Activated CD4-positive, alpha-beta T cell treated with anti-CD3 and anti-CD28 coated beads, Interleukin-2, amount 10 ng/mL, durations not matched to agents 24 days and 14 days (primary cell): ENCODE results near the gene MALRD1. TPM values are rescaled to one million over a fixed set of nuclear protein-coding genes. Genes with fewer than 3 reads are reported as not detected.

Experiments
- DNase-seq: peaks from one replicate; pipeline ENCODE4 v3.0.0; 2022
- H3K27ac Mint-ChIP-seq: one replicate; pipeline ENCODE4 v1.8.0; 2022; ENCODE audit warnings: mild to moderate bottlenecking, mixed read lengths
- H3K27me3 Mint-ChIP-seq: one replicate; pipeline ENCODE4 v1.8.0; 2022; ENCODE audit warnings: mixed read lengths
- H3K36me3 Mint-ChIP-seq: one replicate; pipeline ENCODE4 v1.8.0; 2022; ENCODE audit warnings: low read depth, mild to moderate bottlenecking, mixed read lengths
- H3K4me1 Mint-ChIP-seq: one replicate; pipeline ENCODE4 v1.8.0; 2021; ENCODE audit warnings: mixed read lengths
- H3K4me3 Mint-ChIP-seq: one replicate; pipeline ENCODE4 v1.8.0; 2022; ENCODE audit warnings: mild to moderate bottlenecking, moderate library complexity, mixed read lengths
- H3K9me3 Mint-ChIP-seq: one replicate; pipeline ENCODE4 v1.8.0; 2021; ENCODE audit warnings: mixed read lengths
- intact Hi-C: fragments of 100-400 bp; cut with micrococcal nuclease; formaldehyde crosslinking; loops from one replicate; pipeline ENCODE4 v1.15.1; 2023
- total RNA-seq: library from RNA; stranded (reverse); gene quantifications from 2 replicates; pipeline ENCODE4 v1.2.3, GENCODE V29; 2022

The MALRD1 gene
- total RNA-seq, 1 donor from 2014 or later: not detected

DNA sequence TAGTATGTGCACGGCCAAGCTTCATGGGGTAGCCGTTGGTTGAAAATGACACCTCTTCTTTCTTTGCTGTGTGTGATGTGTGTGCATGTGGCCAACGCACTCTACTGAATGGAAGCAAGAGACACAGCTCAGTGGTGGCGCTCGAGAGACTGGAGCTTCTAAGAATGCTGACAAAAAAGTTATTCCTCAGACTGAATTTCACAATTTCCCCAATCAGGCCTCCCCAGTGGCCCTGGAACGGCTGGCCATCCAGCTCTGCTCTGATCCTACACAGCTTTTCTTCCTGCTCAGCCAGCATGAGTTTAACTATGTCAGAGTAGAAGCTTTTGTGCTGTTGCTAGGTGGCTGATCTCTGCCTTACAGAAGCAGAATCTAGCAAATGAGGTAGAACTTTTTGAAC, 581.0 kb downstream of the MALRD1 start:
- intact Hi-C loops: no loop called here

DNA sequence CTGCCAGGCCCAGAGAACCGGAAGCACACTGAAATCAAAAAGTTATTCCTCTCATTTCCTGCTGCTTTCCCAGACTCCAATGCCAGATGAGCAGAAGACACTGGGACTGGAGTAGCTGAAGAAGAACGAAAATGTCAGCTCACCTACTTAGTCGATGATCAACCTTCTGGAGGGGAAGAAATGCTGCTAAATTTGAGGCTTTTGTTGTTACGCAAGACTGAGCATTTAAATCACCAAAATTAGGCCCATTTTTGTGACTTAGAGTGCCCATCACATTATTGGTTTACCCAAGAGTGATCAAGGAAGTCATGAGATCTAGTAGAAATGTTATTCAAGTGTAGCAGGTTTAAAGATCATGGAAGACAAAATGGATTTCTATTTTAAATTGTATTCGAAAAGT, 585.6 kb downstream of the MALRD1 start:
- intact Hi-C loops: no loop called here
- DNase-seq: no peak
- no peak overlapping the region for H3K4me3 Mint-ChIP-seq
- peaks cover 3% of the 10 kb centered on the region for H3K4me1 Mint-ChIP-seq
- H3K27me3 Mint-ChIP-seq: no peaks in the 10 kb centered on the region
- no peak overlapping the region for H3K27ac Mint-ChIP-seq
- no peaks in the 10 kb centered on the region for H3K9me3 Mint-ChIP-seq
- no peaks in the 10 kb centered on the region for H3K36me3 Mint-ChIP-seq

More for the DNA sequence above, 581.0 kb downstream of the MALRD1 start:
- H3K4me3 Mint-ChIP-seq: no peak overlapping the region
- no peaks in the 10 kb centered on the region for H3K36me3 Mint-ChIP-seq
- no peak for DNase-seq
- no peaks in the 10 kb centered on the region for H3K27me3 Mint-ChIP-seq
- no peak overlapping the region for H3K27ac Mint-ChIP-seq
- H3K9me3 Mint-ChIP-seq: no peaks in the 10 kb centered on the region
- no peaks in the 10 kb centered on the region for H3K4me1 Mint-ChIP-seq

DNA sequence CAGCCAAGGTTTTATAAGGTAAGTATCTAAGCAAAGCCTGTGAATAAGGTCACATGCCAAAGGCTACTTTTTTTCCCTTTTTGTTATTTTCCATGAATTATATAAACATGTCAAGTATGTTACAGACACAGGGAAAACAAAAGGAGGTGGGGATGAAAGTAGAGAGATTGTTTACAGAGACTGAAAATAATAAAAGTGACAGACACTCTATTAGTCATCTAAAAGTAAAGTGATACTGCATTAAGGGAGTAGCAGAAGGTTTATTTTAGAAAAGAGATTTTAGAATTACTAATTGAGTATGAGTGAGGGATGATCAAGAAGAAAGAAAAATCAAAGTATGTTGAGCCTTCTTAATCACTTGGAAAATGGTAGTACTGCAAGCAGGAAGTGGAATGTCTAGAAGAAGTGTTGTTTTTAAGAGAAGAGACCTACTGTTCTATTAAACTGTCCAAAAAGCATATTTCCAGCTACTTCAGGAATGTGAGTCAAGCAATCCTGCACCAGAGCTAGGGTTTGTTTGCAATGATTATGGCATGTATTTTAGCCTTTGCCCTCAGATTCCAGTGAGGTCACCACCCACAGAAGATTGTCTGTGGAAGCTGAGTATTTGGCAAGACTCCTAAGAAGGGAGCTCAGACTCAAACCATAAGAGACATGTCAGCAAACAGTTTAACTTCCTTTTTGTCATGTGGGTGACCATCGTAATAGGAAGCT, 589.7 kb downstream of the MALRD1 start:
- intact Hi-C loops: no loop called here
- H3K27me3 Mint-ChIP-seq: no peaks in the 10 kb centered on the region
- no peaks in the 10 kb centered on the region for H3K36me3 Mint-ChIP-seq
- no peak for DNase-seq
- no peak overlapping the region for H3K4me3 Mint-ChIP-seq
- no peak overlapping the region for H3K27ac Mint-ChIP-seq
- H3K9me3 Mint-ChIP-seq: no peaks in the 10 kb centered on the region
- peaks cover 3% of the 10 kb centered on the region for H3K4me1 Mint-ChIP-seq

DNA sequence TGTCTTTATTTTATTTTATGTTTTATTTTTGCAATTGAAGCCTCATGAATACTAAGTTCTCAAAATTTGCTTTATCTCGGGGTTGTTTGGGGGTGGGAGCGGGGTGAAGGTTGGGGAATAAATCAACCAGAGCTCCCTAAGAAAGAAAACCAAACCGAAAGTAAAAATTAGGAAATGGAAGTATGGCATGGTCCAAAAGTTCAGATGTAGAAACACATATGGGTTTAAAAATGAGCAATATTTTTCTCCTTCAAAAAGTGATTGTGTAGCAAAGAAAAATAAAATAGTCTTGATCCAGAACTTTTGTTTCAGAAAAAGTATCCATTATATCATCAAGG, 590.3 kb downstream of the MALRD1 start:
- Mint-ChIP-seq H3K27me3 (no peaks in the 10 kb centered on the region), H3K27ac (no peak overlapping the region), H3K9me3 (no peaks in the 10 kb centered on the region), H3K4me1 (peaks cover 3% of the 10 kb centered on the region), H3K36me3 (no peaks in the 10 kb centered on the region), H3K4me3 (no peak overlapping the region)
- intact Hi-C loops: no loop called here
- DNase-seq: no peak

DNA sequence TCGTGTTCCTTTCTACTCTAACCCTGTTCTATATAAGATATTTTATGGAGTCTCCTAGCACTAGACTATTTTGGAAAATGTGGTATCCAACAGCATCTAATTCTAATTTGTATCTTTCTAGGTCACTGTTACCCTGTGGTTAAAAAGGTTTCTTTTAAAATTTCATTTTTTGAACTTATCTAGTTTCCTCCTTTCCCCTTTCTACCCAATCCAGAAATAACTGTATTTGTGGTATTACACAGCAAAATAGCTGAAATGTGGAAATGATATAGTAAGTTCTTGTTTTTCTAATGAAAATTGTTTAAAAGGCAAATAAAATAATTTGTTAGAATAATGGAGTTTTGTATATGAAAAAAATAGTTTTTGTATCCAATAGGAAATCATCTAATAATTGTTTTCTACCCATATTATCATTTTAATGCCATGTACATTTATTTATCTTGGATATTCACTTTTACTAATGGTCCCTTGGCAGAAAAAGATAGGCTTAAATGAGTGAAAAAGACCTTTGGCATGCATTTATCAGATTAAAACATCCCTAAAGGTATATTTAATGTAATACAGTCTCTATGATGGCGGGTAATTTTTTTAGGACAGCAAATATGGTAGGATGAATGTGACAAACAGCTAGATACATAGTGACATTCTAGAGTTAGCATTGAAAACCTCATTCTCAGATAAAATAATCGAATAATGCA, 592.1 kb downstream of the MALRD1 start:
- Mint-ChIP-seq H3K4me3 (no peak overlapping the region), H3K9me3 (no peaks in the 10 kb centered on the region), H3K36me3 (no peaks in the 10 kb centered on the region), H3K4me1 (peaks cover 3% of the 10 kb centered on the region), H3K27me3 (no peaks in the 10 kb centered on the region), H3K27ac (no peak overlapping the region)
- no peak for DNase-seq
- intact Hi-C loops: no loop called here

DNA sequence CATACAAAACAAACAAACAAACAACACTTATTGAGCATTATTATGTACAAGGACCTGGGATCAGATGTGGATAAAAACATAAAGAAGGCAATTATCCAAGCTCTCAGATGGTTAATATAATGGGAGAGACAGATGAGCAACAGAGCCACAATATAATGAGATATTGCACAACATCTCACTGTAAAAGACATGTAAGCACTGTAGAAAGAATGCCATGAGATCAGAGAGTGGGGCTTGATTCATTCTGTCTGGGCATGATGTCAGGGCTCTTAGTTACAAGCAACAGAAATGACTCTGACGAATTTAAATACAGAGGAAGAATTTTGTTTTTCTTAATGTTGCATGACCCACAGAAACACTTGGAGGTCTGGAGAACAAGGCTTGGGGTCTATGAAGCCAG, 602.9 kb downstream of the MALRD1 start:
- Mint-ChIP-seq H3K36me3 (no peaks in the 10 kb centered on the region), H3K9me3 (no peaks in the 10 kb centered on the region), H3K27me3 (no peaks in the 10 kb centered on the region), H3K4me1 (no peaks in the 10 kb centered on the region), H3K27ac (no peak overlapping the region), H3K4me3 (no peak overlapping the region)
- DNase-seq: no peak
- intact Hi-C loops: no loop called here

DNA sequence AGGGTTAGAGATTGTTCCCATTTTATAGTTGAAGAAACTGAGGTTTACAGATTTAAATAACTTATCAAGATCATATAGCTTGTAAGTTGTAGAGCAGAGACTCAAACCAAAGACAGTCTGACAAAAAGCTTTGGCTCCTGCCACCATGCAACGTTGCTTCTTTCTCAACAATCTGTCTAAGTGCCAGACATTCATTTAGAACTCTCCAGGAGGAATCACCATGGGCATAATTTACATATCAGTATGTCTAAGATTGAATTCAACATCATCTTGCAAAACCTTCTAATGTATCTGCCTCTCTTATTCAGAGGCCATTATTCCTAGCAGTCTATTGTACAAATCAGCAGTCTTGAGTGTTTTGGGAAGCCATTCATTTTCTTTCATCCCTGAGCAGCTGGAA, 604.1 kb downstream of the MALRD1 start:
- no peaks in the 10 kb centered on the region for H3K9me3 Mint-ChIP-seq
- no peaks in the 10 kb centered on the region for H3K36me3 Mint-ChIP-seq
- no peak overlapping the region for H3K27ac Mint-ChIP-seq
- H3K27me3 Mint-ChIP-seq: no peaks in the 10 kb centered on the region
- intact Hi-C loops: no loop called here
- H3K4me1 Mint-ChIP-seq: no peaks in the 10 kb centered on the region
- DNase-seq: no peak
- no peak overlapping the region for H3K4me3 Mint-ChIP-seq

DNA sequence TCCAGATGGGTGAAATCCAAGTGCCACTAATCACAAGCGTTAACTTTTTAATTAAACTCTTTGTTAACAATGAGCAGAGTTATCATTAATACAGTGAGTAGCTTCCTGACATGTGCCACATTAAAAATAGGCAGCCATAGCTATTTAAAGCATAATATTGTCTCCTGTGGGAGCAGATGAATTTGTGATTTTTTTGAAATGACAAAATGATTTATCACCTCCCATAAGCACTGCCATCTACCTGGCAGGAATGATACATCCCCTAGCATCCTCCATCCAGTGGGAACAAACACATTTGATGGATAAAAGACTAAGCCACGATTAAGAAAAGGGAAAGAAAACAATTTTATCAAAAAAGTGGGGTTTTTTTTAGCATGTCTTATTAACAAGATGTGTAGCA, 605.3 kb downstream of the MALRD1 start:
- Mint-ChIP-seq H3K36me3 (no peaks in the 10 kb centered on the region), H3K4me1 (no peaks in the 10 kb centered on the region), H3K27me3 (no peaks in the 10 kb centered on the region), H3K4me3 (no peak overlapping the region), H3K9me3 (no peaks in the 10 kb centered on the region), H3K27ac (no peak overlapping the region)
- no peak for DNase-seq
- intact Hi-C loops: no loop called here

DNA sequence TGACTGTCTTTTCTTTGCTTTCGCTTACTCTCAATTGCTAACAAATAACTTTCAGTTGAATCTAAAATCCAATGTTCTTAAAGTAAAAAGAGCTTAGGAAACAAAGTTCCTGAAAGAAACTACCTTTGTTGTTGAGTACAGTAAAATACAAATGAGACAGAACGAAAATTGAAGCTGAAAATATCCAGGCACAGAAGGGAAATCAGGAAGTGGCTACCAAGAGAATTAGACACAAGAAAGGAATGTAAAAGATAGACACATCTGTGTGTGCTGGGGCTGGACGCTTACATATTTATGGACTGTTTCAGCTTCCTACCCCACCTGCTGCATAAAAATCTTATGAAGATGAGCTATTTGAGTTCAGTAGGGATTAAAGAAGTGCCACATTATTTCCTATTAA, 606.0 kb downstream of the MALRD1 start:
- Mint-ChIP-seq H3K9me3 (no peaks in the 10 kb centered on the region), H3K4me3 (no peak overlapping the region), H3K36me3 (no peaks in the 10 kb centered on the region), H3K27ac (no peak overlapping the region), H3K4me1 (no peaks in the 10 kb centered on the region), H3K27me3 (no peaks in the 10 kb centered on the region)
- DNase-seq: no peak
- intact Hi-C loops: no loop called here

DNA sequence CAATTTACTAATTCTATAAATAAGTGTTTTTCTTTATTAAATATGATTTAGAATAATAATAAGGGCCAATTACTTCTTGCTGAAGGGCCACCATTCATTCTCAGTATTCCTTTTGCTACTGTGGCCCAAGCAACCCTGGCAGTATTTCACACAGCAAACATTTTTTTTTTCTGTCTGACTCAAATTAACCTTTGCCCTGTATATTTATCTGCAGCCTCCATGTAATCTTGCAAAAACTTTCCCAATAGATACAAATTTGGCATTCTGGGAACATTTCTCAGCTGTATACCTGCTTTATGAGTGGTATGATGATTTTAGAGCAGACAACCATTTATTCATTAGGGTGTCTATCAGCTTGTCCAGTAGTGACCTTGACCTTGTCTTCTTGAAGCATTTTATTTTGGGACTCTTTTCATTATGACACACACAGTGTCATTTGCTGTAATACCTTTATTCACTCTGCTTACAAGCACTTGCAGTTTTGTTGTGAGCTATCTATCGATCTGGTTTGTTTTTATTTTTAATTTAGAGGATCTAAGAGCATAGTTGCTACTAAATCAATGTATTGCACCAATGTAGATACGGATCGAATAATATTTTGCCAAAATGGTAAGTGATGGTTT, 607.9 kb downstream of the MALRD1 start:
- no peaks in the 10 kb centered on the region for H3K9me3 Mint-ChIP-seq
- intact Hi-C loops: no loop called here
- no peaks in the 10 kb centered on the region for H3K4me1 Mint-ChIP-seq
- H3K36me3 Mint-ChIP-seq: no peaks in the 10 kb centered on the region
- no peak overlapping the region for H3K27ac Mint-ChIP-seq
- H3K4me3 Mint-ChIP-seq: no peak overlapping the region
- no peak for DNase-seq
- no peaks in the 10 kb centered on the region for H3K27me3 Mint-ChIP-seq

DNA sequence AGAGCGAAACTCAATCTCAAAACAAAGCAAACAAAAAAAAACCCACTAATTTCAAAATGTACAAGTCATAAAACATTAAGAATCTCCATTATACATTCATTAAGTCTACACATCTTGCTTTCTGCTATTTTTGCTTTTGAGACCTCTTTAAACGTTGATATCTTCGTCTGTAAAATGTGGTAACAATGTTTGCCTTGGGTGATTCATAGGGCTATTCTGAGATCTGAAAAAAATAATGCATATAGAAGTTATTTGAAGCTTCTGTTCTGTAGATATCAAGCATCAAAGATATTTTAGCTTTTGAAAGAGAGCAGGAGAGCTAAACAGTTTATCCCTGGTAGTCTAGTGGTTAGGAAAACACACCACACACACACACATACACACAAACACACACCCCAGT, 609.5 kb downstream of the MALRD1 start:
- intact Hi-C loops: no loop called here
- H3K27me3 Mint-ChIP-seq: no peaks in the 10 kb centered on the region
- no peaks in the 10 kb centered on the region for H3K36me3 Mint-ChIP-seq
- H3K27ac Mint-ChIP-seq: no peak overlapping the region
- no peak for DNase-seq
- H3K4me1 Mint-ChIP-seq: no peaks in the 10 kb centered on the region
- H3K4me3 Mint-ChIP-seq: no peak overlapping the region
- H3K9me3 Mint-ChIP-seq: peaks cover 1% of the 10 kb centered on the region

DNA sequence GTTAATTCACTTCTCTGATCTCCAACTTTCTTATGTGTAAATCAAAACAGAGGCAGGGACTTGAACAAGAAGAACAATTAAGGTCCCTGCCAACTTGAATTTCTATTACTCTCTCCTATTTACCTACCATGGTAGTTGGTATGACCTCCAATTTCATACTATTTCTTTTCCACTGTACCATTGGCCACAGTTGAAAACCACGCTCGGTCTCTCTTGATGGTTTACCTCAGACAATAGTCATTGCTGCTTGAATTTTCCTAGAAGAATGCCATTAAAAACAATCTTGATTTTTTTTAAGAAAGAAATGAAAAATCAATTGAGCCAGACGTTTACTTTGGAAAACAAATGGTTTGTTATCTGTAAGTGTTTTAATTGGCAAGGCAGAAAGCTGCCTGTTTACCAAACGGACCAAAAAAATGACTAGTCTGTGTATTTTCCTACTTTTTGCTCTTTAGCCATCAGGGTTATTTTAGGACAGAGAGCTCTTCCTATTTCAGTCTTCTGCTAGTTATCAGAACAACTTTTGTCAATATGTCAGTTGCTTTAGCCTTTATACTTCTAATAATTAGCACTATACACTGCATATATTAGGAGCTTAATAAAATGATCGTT, 610.1 kb downstream of the MALRD1 start:
- Mint-ChIP-seq H3K4me1 (no peaks in the 10 kb centered on the region), H3K4me3 (no peak overlapping the region), H3K36me3 (no peaks in the 10 kb centered on the region), H3K27ac (no peak overlapping the region), H3K27me3 (no peaks in the 10 kb centered on the region), H3K9me3 (peaks cover 4% of the 10 kb centered on the region)
- DNase-seq: no peak
- intact Hi-C loops: no loop called here

DNA sequence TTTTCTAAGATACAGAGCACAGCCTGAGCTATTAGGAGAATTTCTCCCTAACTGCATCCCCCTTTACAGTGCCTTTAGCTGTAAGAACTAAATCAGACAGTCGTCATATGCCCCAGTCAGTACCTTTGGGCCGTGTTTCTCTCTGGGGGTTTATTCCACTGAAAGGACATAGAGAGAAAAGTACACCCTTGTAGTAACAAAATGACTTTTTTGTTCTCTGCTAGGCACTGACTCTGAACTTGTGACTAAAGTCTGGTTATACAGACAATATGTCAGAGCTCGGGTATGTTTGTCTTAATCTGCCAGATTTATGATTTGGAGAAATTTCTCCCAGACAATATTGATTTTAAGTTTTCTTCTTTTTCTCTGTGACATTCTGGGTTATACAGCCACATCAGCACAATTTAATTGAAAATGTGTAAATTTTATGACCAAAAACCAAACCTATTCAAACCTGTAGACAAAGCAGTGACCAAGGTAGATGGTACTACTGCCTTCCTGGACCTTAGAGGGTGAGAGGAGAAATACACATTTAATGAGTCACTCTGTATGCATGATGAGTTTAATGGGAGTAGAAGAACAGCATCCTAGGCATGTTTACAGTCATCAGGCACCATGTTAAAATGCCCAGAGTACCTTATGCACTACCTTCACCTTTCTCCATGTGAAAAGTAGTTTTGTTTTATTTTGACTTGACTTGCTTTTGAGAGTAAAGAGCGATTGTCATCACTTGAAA, 611.5 kb downstream of the MALRD1 start:
- no peak overlapping the region for H3K4me3 Mint-ChIP-seq
- no peak for DNase-seq
- peaks cover 4% of the 10 kb centered on the region for H3K9me3 Mint-ChIP-seq
- H3K27ac Mint-ChIP-seq: no peak overlapping the region
- intact Hi-C loops: no loop called here
- no peaks in the 10 kb centered on the region for H3K4me1 Mint-ChIP-seq
- no peaks in the 10 kb centered on the region for H3K36me3 Mint-ChIP-seq
- H3K27me3 Mint-ChIP-seq: no peaks in the 10 kb centered on the region

DNA sequence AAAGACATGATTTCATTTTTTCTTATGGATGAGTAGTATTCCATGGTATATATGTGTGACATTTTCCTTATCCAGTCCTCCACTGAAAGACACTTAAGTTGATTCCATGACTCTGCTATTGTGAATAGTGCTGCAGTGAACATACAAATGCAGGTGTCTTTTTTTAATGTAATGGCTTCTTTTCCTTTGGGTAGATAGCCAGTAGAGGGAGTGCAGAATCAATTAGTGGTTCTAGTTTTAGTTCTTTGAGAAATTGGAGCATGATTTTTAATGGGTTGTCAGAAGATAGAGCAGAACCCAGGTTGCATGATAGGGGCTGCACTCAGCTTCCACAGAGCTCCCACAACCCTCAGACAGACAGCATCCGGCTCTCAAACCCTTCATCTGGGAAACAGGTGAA, 614.7 kb downstream of the MALRD1 start:
- no peak for DNase-seq
- Mint-ChIP-seq H3K4me3 (no peak overlapping the region), H3K36me3 (no peaks in the 10 kb centered on the region), H3K27ac (no peak overlapping the region), H3K4me1 (no peaks in the 10 kb centered on the region), H3K27me3 (no peaks in the 10 kb centered on the region), H3K9me3 (peaks cover 4% of the 10 kb centered on the region)
- intact Hi-C loops: no loop called here
